ENCODE measurements around the gene EFCAB11.

GRCh38 chr14:90003526-90004307 lies 49.2 kb upstream of the EFCAB11 start:
- TF ChIP-seq EZH2 (IDR thresholded peaks at IDR 0.05; ENCODE audit: low read depth, unreplicated experiment) = no peak
- TF ChIP-seq CTCF (conservative IDR thresholded peaks at IDR 0.05; ENCODE audit: low read depth in 2 of 2) = no peak
- TF ChIP-seq EZH2phosphoT487 (IDR thresholded peaks at IDR 0.05; ENCODE audit: unreplicated experiment) = no peak
- TF ChIP-seq ZNF462 (CRISPR knock-in tag; IDR thresholded peaks at IDR 0.05) = no peak
- no peak for TF ChIP-seq POLR2AphosphoS5 (IDR thresholded peaks at IDR 0.05; ENCODE audit: low read depth)
- no peak for TF ChIP-seq REST (IDR thresholded peaks at IDR 0.05; ENCODE audit: unreplicated experiment)
- TF ChIP-seq ETS1 (IDR thresholded peaks at IDR 0.05) = no peak
- TF ChIP-seq JUNB (IDR thresholded peaks at IDR 0.05; ENCODE audit: unreplicated experiment) = no peak
- TF ChIP-seq CREB1 (CRISPR knock-in tag; IDR thresholded peaks at IDR 0.05; ENCODE audit: low read depth) = no peak
- TF ChIP-seq NANOG (IDR thresholded peaks at IDR 0.05; ENCODE audit: borderline replicate concordance) = no peak
- no peak for TF ChIP-seq ZNF331 (CRISPR knock-in tag; IDR thresholded peaks at IDR 0.05; ENCODE audit: low read depth)

Data from GM23338 (cell line).